HPDE6-E6E7 (cell line): ENCODE data around the gene ITGA8.
"Not testable (repeated sequence)": the region's sequence is repeated elsewhere in the genome, so short reads cannot be mapped to it uniquely, and the experiment has no call there.

Experiments used
- DNase-seq: peaks from one replicate; pipeline ENCODE4 v3.0.0; 2011; ENCODE audit warnings: missing footprints; ENCODE audit errors: extremely low spot score

ITGA8 gene

GRCh38 chr10:15620337-15620736 is 99.4 kb downstream of the ITGA8 start:
- no peak for DNase-seq

- no peak for DNase-seq
Observed at GRCh38 chr10:15609246-15609645, 110.5 kb downstream of the ITGA8 start.

DNA sequence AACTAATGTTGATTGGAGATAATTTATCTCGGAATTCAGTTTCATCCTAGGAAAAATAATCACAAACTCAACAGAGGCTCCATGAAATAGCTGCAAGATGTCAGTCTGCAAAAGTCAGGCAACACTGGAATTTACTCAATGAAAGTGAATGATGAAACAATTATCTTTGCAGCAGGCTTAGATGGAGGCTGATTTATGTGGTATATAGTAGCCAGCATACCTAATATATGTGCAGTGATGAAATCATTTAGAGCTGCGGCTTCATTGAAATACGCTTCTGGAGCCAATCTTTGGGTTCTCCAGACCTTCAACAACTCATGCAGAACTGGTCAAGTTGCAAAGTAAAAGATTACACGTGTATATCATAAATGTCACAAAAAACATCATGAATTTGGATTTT is 113.3 kb downstream of the ITGA8 start:
- no peak for DNase-seq

DNA sequence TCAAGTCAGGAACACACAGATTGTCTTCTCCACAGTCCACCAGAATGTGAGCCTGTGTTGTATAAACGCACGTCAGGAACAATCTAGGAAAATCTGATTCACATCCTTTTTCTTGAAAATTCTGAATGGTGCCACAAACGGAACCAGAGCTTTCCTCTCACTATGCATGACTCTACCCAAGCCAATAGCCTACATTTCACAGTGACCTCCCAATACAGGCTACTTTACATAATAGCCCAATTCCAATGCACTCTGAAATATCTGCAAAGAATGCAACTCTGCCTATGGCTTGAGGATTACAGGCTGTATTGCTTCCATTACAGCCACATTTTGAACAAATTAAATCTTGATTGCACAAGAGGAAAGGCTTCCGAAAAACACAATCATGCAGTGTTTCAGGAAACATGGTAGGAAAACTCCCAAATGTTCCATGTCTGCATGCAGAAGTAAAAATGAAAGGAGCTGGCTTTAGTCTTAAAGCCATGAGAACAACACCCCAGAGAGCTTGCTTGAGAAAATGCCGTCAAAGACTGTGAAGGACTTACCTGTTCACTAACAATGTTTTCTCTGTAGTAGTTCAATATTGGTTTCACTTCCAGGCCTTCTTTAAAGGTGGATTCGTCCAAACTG is 113.9 kb downstream of the ITGA8 start:
- no peak for DNase-seq

DNA sequence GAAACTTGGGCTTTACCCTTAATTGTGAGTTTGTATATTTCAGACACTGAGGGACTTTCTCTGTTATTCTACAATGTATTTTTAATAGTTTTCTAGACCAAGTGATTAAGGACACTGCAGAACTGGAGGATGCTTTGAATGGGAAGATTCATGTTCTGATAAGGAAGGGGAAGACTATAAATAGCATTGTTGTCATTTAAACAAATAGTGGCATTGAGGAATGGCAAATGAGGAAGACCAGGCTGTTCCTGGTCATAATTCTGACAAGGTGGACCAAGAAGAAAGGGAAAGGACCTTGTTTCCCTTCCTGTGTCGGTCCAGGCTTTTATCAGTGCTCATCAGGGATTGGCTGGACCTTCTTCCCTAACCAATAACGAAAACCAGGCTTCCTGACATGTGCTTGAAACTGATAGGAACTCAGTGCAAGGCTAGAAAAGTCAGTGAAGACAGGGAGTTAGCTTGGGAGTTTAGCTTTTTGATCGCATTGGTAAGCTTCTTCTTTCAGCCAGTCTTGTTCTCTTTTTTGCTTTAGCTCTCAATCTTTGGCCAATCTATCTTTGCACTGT is 116.2 kb downstream of the ITGA8 start:
- DNase-seq, result no peak

DNA sequence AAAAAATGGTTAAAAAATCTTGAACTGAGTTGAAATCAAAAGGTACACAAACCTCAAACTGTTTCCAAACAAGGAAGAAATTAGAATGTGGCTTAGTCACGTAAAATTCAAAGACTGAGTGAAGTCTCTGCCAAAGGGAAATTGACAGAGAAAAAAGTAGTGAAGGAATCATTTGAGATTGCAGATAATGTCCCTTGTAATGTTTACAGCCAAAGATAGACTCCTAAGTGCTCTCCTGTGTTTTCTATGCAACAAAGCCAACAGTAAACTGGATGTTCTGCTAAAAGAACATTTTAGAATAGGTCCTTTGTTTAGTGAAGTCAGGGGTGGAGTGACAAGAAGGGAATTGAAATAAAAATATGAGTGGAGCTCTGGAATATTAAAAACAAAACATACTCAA is 117.9 kb downstream of the ITGA8 start:
- no peak for DNase-seq

GRCh38 chr10:15595260-15595659 is 124.5 kb downstream of the ITGA8 start:
- no peak for DNase-seq

GRCh38 chr10:15591937-15592336 is 127.8 kb downstream of the ITGA8 start:
- no peak for DNase-seq

GRCh38 chr10:15591431-15591830 is 128.3 kb downstream of the ITGA8 start:
- DNase-seq, result no peak

GRCh38 chr10:15588635-15589508 is 130.8 kb downstream of the ITGA8 start:
- DNase-seq, result no peak

DNA sequence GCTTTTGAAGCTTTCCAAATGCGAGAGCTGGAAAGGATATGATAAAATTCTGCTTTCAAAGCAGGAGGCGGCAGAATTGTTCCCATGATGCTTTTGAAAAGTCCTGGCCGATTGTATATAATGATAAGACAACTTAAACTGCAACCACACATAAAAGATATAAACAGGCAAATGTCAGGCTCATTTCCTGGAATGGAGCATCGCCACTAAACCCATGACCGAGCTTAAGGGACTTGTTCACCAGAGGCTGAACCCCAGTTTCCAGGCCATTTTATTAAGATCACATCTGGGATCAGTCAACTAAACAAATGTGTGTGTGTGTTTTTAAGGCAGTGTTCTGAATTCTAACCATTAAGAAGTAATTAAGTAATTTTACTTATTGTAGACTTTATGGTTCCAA is 131.6 kb downstream of the ITGA8 start:
- no peak for DNase-seq

GRCh38 chr10:15587271-15587670 is 132.5 kb downstream of the ITGA8 start:
- DNase-seq, result no peak

DNA sequence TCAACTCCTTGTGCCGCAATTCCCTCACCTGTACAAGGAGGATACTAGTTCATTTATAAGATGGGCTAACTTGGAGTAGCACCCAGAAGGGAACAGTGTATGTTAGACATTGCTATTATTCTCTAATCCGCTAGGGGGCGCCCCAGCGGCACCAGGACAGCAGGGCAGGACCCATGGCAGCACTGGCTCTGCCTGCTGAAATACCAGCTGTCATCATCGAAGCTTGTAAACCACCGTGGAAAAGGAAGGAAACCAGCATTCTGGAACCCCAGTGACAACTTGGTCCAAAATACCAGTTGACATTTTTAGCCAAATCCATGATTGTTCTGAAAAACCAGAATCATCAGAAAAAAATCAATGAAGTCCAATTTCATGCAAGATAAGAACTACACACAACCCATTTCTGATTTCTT is 134.4 kb downstream of the ITGA8 start:
- peak; percentile 0 for DNase-seq

DNA sequence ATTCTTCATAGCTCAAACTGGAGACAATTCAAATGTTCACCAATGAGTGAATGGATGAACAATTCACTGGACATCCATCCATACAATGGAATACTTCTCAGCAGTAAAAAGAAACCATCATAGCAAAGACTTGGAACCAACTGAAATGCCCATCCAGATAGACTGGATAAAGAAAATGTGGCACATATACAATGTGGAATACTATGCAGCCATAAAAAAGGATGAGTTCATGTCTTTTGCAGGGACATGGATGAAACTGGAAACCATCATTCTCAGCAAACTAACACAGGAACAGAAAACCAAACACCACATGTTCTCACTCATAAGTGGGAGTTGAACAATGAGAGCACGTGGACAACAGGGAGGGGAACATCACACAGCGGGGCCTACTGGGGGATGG is 136.8 kb downstream of the ITGA8 start:
- not testable (repeated sequence) for DNase-seq

GRCh38 chr10:15579605-15580004 is 140.1 kb downstream of the ITGA8 start:
- no peak for DNase-seq

DNA sequence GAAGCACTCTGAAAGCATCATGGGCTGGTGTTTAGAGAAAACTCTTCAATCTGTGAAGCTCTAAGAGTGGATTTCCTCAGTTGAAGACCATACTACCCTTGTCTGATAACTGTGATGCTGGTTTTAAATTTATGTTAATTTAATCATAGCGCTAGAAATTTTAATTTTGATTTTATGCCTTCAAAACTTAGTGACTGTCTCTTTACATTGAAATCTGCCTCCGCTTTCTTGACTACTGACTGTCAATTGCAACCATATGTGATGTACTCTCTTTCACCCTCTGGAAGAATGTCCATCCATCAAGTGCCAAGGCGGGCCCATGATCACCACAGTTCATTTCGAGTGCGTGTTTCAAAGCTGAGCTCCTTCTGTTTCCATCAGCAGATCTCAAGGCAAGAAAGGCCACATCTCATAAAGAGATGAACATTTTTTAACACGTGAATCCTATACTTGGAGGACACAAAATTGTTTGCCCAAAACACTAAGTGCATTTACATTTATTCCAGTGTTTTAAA is 147.1 kb downstream of the ITGA8 start:
- no peak for DNase-seq

DNA sequence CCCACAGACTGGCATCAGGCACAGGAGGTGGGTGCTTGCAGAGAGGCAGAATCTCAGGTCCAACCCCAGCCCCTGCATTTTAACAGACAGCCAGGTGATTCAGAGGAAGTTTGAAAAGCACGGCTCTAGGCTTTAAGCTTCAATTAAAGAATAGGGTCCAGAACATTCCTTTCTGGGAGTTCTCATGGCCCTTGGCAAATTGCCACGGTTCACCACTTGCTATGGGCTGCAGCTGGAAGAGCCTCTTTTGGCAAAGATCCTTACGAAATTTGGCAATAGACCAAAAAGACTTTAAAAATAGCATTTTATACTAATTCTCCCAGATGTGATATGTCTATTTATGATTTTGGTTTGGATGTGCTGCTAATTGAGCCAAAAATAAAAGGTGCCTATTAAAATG is 148.1 kb downstream of the ITGA8 start:
- no peak for DNase-seq

DNA sequence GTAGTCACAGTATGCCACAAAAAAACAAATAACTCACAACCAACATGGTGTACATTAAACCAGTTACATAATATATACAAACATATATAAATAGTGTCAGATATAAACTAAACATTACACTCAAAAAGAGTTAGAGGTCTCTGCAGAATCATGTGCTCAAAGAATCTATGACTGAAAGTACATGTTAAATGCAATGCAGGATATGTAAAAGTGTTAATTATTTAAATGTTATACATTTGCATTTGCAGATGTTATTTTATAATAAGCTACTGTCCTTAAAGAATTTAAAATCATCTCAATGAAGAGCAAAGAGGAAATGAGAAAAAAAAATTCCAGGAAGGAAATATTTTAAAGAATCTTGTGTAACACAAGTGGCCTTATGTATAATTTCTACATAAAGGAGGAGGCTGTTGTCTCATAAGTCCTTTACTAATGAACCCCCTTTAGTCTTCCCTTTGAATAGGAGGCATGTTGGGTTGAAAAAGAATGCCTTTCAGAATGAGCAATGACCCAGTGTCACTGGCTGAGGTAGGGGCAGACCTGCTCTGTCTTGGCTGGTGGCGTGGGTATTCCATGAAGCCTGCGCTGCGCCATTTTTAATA is 148.9 kb downstream of the ITGA8 start:
- DNase-seq, result no peak

- no peak for DNase-seq
Observed at GRCh38 chr10:15567952-15568351, 151.8 kb downstream of the ITGA8 start.

- no peak for DNase-seq
Observed at GRCh38 chr10:15563246-15563645, 156.5 kb downstream of the ITGA8 start.

DNA sequence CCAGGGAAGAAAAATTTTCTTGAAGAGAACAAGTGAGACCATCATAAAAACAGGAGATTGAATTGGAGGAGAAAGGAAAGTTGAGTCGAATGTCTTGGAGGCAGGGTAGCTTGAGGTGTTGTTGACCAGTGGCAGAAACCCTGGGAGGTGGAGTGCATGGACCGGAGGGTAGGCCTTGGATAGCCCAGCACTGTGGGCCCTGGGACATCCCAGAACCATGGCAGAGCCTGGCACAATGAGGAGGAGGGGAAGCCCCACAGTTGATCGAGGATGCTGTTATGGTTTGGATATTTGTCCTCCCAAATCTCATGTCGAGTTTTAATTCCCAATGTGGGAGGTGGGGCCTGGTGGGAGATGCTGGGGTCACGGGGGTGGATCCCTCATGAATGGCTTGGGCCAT is 157.1 kb downstream of the ITGA8 start:
- no peak for DNase-seq

DNA sequence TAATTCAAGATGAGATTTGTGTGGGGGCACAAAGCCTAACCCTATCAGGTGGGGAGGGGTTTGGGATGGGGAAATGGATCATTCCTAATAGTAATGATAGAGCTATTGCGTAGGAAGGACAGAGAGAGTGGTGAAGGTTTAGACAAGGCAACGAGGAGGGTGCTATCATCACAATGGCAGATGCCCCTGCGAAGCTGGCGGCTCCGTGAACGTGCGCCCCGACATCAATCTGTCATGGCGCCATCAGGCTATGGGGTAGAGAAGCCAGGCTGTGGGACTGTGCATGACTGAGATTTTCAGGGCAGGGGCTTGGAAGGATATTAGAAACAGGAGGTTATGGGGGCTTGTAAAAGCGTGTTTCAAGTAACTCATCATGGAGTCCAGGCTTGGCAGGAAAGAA is 157.6 kb downstream of the ITGA8 start:
- no peak for DNase-seq
